HG03135 (cell line): ENCODE measurements around the gene MAGI2.
"Not testable (repeated sequence)": the region's sequence is repeated elsewhere in the genome, so short reads cannot be mapped to it uniquely, and the experiment has no call there.

Experiments used
- ATAC-seq: cut with Tn5 transposase; IDR thresholded peaks from one replicate; pipeline ENCODE4 v1.9.1; 2021; ENCODE audit warnings: mild to moderate bottlenecking, moderate library complexity; ENCODE audit not compliant: unreplicated experiment

Gene MAGI2

DNA sequence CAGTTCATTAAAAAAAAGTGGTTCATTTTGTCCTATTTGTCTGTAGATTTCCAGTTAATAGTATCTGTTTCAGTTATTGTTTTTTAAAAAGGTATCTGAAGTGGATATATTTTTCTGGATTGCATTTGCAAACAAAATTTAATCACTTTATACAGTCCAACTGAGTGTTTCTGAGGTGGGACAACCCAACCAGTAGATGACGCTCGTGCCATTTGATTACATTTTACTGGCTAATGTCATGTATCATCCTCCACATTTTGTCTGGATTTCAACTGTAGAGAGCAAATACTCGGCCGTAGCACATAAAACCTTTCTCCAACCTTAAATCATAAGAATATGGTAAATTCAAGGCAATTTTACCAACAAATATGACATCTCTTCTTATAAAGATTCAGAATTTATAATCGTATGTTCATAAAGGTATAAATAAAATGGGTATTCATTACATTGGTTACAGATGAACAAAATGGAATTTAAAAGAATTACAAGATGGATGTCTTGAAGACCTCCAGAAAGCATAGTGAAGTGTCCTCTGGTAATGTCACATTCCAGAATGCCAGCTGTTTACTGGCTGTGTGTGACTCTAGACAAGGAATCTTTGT lies 865.9 kb downstream of the MAGI2 start:
- no peak for ATAC-seq

DNA sequence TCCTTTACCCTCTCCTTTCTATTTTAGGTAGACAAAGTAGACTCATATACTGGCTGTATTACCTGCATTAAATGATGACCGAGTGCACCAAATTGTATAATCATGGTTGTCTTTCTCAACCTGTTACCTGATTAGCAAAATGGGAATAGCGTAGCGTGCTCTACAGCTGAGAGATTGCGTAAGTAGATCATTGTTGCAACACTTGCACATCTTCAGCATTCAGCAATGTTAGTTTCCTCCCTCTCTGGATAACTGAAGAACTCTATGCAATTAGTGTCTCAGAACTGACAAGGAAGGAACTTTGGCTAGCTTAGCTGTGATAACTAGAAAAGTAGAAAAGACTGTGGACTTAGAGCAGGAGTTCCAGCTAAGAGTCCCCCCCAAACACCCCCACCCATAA lies 867.5 kb downstream of the MAGI2 start:
- no peak for ATAC-seq

DNA sequence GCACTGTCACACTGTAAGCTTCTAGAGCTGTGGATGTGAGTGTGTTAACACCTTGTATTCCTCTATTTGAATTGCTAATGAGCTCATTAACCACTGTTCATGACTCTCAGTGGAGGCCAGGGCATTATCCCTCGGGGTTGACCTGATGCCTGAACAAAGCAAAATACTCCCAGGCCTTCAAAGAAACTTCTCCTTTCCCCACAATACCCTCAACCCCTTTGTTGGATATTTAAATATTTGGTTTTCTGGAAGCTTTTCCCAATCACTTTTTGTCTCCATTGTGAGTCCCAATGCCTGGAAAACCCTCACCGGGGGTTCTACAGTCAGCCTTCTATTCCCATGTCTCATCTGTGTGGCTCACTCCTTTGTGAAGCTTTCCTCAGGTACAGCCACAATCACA lies 874.8 kb downstream of the MAGI2 start:
- ATAC-seq = no peak

DNA sequence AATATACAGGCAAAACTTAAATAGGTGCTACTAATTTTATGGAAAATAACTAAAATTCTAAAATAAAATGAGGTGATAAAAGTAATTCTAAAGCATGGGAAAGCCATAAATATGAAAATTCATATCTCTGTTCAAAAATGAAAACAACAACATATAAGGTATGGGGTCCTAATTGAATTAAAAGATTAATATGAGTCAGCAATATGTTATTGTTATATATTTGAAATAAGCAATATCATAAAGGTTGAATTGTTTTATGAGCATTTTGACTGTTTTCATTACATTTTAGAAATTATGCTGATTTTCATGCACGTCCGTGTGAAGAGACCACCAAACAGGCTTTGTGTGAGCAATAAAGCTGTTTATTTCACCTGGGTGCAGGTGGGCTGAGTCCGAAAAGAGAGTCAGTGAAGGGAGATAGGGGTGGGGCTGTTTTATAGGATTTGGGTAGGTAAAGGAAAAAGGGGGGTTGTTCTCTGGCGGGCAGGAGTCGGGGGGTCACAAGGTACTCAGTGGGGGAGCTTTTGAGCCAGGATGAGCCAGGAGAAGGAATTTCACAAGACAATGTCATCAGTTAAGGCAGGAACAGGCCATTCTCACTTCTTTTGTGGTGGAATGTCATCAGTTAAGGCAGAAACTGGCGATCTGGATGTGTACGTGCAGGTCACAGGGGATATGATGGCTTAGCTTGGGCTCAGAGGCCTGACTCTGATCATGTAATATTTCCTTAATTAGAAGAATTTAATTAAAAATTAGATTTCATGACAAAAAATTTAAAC lies 876.1 kb downstream of the MAGI2 start:
- ATAC-seq = not testable (repeated sequence)

DNA sequence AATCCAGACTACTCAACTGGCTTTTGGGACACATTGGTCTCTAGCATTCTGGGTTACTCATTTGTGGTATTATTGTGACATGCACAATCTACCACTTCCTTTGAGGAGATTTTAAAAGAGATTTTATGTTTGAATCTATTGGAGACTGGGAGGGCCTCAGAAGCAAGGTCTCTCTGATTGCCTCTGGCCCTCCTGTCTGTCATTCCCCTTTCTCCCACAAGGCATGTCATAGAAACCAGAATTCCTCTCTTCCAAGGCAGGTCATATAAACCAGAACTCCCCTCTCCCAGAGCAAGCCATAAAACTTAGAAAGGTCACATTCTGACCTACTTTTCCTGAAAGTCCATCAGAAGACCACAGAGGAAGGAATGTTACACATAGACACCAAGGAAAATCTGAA lies 877.2 kb downstream of the MAGI2 start:
- no peak for ATAC-seq

DNA sequence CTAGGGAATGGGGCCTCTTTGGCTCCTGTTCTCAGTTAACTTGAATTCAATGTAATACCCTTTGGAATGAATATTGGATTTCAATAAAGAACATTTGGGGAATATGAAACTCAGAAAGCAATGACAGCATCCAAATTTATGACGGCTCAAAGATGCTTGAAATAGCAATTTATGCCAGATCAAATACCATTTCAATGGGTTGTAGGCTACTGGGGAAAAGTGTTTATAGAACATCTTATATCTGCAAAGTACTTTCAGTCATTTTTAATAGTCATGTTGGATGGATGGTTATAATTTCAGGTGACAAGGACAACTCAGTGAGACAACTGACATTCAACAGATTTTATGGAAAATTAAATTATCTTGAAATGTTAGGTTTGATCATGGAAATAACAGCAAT lies 882.2 kb downstream of the MAGI2 start:
- no peak for ATAC-seq

DNA sequence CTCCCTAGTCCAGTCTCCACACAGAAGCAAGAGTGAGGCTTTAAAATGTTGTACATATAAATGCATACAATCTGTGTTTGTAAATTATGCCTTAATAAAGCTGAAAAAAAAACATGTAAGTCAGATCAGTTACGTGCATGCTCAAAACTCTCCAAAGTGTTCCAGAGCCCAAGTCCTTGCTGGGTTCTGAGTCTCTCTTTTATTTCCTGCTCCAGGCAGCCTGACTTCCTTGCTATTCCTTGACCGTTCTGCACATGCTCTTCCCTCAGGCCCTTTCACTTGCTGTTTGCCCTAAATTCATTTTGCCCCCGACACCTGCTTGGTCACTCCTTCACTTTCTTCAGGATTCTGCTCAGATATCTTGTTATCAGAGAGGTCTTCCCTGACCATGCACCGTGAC lies 884.8 kb downstream of the MAGI2 start:
- ATAC-seq = no peak

DNA sequence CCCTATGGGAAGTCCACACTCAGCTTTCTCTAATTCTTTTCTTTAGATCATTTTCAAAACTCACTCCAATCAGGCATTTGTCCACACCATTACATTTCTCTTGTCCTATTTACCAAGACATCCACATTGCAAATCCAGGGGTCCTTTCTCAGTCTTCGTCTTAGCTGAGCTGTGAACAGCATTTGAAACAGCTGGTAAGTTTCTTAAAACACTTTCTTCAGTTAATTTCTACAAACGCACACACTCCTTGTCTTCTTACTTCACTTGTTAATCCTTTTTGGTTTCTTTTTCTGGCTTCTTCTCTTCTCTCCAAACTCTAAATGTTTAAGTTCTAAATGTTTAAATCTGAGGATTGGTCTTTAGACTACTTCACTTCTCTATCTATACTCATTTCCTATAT lies 885.6 kb downstream of the MAGI2 start:
- no peak for ATAC-seq

DNA sequence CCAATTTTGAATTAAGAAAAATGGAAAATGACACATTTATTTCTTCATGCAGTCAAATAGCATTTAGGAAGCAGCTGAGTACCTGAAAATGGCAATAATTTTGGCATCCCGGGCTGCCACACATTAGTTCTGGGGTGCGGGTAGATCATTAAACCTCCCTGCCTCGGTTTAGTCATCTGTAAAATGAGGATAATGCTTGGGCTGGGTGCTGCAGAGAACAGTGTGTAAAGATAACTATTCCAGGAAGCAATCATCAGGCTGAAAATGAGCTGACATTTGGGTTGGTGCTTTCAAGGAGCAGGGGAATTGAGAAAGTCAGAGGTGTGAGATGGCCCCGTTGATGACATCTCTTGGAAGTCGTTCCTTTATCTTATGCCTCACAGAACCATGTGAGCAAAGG lies 887.7 kb downstream of the MAGI2 start:
- no peak for ATAC-seq

DNA sequence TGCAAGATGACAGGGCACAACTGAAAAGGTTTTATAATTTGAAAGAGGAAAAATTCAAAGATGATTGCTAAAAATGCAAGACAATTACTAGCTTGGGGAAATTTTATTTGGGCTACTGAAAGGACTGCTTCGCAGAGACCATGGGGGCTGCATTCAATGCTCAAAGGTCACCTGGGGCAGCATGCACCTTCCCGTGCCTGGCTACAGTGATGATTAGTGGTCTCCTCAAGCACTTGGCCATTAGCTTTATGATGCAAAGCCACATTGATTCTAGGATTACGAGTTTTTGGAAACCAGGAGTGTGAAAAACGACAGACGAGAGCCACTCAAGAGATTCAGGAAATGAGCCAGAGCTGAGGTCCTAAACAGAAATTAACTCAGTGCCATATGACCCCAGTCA lies 890.3 kb downstream of the MAGI2 start:
- ATAC-seq = no peak

DNA sequence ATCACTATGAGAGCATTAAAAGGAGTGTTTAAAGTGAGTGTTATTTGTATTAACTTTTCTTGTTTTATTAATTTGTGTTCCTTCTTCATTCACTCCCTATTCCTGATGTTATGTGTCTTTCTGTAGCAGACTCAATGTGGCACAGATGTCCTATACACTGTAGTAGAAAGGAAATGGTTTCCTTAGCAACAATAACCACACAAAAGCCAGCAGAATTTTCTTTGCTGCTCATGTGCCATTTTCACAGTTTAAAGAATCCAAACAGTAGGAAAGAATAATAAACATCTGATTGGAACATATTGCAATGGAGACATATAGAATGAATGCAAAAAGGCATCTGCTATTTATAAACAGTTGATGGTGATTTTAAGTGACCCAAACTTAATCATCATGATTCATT lies 891.3 kb downstream of the MAGI2 start:
- ATAC-seq = no peak

DNA sequence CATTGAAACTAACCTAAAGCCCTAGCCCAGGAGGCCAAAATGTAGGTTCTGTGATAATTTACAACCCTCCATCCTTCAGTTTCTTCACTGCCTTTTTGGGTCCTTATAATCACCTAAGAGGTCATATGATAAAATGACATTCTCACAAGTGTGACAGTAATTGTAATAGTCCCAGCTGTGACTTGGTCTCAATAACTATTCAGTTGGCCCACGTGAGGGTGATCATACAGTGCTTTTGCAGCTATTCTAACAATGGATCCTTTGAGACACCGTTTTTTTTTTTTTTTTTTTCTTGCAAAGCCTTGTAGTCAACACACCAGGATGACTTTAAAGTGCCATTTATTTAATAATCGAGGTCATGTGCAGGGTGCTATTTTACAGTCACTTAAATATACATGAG lies 894.9 kb downstream of the MAGI2 start:
- ATAC-seq = no peak

DNA sequence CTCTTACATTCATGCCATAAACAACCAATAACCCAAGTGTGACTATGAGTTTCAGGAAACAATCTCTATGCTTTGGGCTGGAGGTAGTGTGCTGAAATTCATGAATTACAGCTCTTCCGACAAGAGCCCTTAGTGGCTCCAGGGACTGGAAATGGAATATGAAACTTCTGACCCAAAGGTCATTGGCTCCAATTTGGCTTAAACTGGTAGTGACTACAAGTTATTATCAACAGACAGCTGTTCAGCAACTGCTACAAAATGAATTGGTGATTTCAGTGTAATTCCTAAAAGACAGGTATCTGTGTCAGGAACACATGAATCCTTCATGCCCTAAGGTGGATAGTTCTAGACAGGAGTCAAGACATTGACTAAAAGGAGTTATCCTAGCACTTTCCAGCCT lies 909.5 kb downstream of the MAGI2 start:
- ATAC-seq = no peak

DNA sequence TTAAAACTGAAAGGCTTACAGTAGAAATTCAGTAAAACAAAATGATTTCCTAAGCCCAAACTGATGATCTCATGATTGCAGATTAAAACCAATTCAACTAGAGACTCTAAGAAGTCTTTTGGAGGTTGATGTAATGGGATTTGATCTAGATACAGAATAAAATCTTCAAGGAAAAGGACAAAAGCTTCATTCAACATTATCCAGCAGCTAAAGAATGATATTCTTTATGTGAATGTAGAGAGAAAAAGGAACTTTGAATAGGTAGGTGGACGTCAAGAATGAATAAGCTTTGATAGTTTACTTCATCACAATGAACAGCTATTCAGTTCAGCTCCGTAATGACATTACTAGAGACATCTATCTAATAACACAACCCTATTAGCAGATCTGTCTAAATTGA lies 910.5 kb downstream of the MAGI2 start:
- ATAC-seq = no peak

DNA sequence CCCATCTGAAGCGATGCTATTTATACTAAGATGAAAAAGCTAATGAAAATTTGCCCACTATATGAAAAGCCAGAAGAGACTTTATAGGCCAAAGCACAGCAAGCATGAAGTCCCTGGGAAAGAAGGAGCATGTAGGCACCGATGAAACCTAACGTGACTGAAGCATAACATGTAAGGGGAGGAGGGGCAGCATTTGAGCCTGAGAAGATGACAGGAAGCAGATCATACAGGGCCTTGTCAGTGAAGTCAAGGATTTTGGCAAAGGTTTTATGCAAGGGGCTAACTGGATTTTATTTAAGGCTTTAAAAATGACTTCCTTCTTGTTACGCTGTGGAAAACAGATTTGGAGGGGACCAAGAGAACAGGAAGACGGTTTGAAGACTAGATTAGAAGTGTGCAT lies 910.9 kb downstream of the MAGI2 start:
- ATAC-seq = no peak

DNA sequence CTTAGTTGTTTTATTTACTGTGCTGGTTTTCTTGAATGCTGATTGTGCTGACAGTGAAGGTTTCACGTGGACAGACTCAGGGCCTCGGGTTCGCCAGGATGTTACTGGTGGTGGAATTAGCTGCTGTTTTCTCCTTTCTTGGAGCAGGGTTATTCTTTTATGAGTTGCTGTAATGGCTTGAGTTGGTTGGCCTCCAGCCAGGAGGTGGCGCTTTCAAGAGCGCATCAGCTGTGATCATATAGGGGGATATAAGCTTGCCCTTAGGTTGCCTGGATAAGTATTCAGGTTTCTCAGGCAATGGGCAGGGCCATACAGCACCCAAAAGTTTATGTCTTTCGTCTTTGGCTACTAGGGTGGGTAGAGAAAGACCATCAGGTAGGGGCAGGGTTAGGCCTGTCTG lies 913.6 kb downstream of the MAGI2 start:
- ATAC-seq = no peak

DNA sequence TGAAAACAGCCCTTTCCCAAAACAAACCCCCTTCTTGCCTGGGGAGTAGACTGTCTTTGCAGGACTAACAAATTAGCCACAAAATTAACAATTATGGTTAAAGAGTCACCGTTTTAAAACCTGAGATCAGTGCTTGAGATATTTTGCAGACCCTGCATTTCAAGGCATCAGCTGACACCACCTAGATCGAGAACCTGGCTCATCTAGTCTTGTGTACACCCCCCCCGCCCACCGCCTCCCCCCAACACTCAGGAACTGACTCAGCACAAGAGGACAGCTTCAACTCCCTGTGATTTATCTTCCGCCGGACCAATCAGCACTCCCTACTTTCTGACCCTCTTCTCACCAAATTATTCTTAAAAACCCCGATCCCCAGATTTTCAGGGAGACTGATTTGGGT lies 917.8 kb downstream of the MAGI2 start:
- no peak for ATAC-seq

DNA sequence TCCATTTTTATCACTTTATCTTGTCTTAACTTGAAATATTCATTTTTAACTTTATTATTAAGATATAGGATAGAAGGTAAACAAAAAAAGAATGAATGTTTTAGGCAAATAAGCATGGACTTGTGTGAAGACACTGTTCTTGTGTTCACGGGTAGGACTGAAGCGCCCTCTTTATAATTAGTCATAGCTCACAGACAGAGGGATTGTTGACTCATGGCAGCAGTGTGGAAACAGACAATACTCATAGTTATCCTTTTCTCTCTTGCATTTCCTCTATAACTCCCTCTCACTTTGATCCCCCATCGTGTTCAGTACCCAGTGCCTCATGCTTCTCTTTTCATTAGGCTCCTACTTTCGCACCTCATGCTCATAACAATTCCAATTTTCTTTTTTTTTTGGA lies 923.1 kb downstream of the MAGI2 start:
- no peak for ATAC-seq

DNA sequence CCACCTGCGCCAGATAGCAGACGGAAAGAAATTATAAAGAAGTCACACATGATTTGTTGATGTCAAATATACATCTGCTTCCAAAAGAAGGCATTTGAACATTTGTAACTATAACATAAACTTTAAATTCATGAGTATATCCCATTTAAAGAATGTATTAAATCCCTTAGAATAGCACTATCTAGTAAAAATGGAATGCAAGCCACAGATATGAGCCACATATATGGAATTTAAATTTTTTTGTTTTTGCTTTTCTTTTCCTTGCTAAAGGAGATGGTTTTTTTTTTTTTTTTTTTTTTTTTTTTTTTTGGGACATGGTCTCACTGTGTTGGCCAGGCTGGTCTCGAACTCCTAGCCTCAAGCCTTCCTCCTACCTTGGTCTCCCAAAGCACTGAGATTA lies 924.1 kb downstream of the MAGI2 start:
- no peak for ATAC-seq

DNA sequence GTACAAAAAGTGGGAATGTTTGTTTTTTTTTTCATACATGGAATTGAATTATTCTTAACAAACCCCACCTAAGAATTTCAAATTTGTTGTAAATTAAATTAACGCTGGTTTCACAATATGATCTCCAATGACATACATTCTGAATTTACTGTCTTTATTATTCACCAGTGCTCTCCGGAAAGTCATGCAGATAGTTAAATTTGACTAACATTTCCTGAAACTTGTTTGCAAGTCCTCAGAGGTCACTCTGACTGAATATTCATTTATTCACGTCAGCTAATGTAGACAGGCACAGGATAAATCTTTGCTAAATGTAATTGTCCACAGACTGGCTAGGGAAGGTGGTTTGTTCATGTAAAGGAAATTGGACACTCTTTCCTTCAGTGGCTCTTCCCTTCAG lies 924.5 kb downstream of the MAGI2 start:
- no peak for ATAC-seq

DNA sequence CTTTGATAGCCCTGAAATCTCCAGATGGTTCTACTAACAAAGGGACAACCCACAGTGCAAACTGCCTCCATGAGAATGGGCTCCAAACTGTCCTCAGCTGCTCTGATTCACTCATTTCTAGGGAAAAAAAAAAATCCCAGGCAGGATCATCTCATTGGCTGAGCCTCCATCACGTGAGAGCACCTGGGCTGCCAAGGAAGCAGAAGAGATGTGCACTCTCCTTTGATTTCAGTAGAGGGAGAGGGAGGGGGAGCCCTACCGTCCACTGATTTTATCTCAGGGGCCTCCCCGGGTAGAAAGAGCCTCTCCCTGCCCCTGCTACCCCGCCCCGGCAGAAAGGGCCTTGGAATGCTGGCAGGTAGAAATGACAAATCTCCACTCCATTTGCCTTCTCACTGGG lies 929.5 kb downstream of the MAGI2 start:
- ATAC-seq = no peak

DNA sequence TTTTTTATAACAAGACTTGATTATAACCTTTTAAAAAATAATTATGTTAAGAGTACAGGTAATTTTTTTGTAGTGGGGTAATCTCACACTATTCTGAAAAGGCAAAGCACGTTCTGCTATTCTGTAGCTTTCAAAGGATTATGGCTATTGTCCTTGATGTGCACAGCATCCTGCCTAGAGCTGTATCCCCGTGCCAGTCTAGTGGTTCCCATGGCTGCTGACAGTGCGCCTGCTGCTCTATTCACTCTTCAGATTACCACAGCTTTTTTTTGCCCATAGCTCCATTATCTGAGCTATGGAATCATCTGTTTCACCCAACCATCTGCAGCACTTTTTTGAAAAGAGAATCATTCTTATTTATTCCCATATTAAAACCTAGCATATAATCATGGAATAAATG lies 931.5 kb downstream of the MAGI2 start:
- ATAC-seq = no peak

DNA sequence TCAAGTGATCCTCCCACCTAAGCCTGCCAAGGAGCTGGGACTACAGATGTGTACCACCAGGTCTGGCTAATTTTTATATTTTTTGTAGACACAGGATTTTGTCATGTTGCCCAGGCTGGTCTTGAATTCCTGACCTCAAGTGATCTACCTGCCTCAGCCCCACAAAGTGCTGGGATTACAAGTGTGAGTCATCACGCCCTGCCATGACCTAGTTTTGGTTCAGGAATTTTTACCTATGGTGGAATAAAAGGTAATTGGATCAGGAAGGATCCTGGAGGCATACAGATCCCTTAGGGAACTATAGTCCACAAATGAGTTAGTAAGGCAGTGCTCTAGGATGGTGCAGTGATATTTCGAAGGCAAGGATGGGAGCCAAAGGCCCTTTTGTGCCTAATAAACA lies 937.0 kb downstream of the MAGI2 start:
- no peak for ATAC-seq
